Activated naive CD8-positive, alpha-beta T cell treated with anti-CD3 and anti-CD28 coated beads, Interleukin-2, amount 10 ng/mL, durations not matched to agents 7 days and 5 days (primary cell): ENCODE results near the gene KIR2DL3. TPM values are rescaled to one million over a fixed set of nuclear protein-coding genes. Genes with fewer than 3 reads are reported as not detected.
A peak's percentile ranks its signal among the peaks of the same experiment; 100 is the strongest.

Experiments used
- ATAC-seq: fragments of 150-1000 bp; cut with Tn5 transposase; one replicate; pipeline ENCODE4 v1.10.0; 2021; ENCODE audit warnings: low read depth, moderate library complexity
- POLR2A ChIA-PET: fragments of 350-600 bp; sonication (Branson Sonifier 250); formaldehyde crosslinking; loops from one replicate; lab custom pipeline; 2021; ENCODE audit warnings: antibody characterized with exemption; lab: Charles Lee
- DNase-seq: peaks from one replicate; pipeline ENCODE4 v3.0.0; 2021
- H3K27ac Mint-ChIP-seq: one replicate; pipeline ENCODE4 v1.8.0; 2022; ENCODE audit warnings: mild to moderate bottlenecking, mixed read lengths
- H3K27me3 Mint-ChIP-seq: one replicate; pipeline ENCODE4 v1.8.0; 2022; ENCODE audit warnings: mild to moderate bottlenecking, moderate library complexity, mixed read lengths
- H3K36me3 Mint-ChIP-seq: one replicate; pipeline ENCODE4 v1.8.0; 2021; ENCODE audit warnings: mild to moderate bottlenecking, mixed read lengths
- H3K4me1 Mint-ChIP-seq: one replicate; pipeline ENCODE4 v1.8.0; 2021; ENCODE audit warnings: mixed read lengths
- H3K4me3 Mint-ChIP-seq: one replicate; pipeline ENCODE4 v1.8.0; 2022; ENCODE audit warnings: mild to moderate bottlenecking, moderate library complexity, mixed read lengths
- H3K9me3 Mint-ChIP-seq: one replicate; pipeline ENCODE4 v1.8.0; 2021; ENCODE audit warnings: mixed read lengths
- total RNA-seq, 2 experiments: library from RNA; stranded (reverse); gene quantifications; one replicate each; pipeline ENCODE4 v1.2.3, GENCODE V29; 2021

The KIR2DL3 gene
- total RNA-seq, 2 experiments from 2014 or later = 0.20 TPM; not detected in 1

DNA sequence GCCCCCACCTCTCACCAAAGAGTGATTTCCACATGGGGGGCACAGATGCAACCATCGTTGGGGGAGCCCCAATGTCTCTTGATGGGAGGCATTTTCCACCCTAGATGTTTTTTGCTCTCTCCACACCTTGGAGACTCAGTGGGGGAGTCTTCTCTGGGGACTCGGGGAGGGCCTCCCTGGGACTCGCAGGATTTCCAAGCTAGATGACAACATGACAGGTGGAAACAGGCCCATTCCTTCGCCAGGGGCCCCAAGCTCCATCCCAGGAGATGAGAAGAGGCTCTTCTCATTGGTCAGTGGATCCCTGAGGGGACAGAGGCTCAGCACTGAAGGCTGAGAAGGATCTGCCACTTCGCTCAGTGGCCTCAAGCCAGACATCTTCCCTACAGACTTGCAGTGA, 52.4 kb downstream of the KIR2DL3 start:
- POLR2A ChIA-PET = no interaction called here
- Mint-ChIP-seq H3K36me3 (no peaks in the 10 kb centered on the region), H3K4me3 (no peak overlapping the region), H3K27me3 (peaks cover 9% of the 10 kb centered on the region), H3K27ac (no peak overlapping the region), H3K4me1 (peaks cover 14% of the 10 kb centered on the region), H3K9me3 (no peaks in the 10 kb centered on the region)
- no peak for DNase-seq
- no peak for ATAC-seq

GRCh38 chr19:54791476-54791875, 53.2 kb downstream of the KIR2DL3 start:
- Mint-ChIP-seq H3K4me1 (peaks cover 14% of the 10 kb centered on the region), H3K27me3 (peaks cover 9% of the 10 kb centered on the region), H3K4me3 (no peak overlapping the region), H3K36me3 (no peaks in the 10 kb centered on the region), H3K9me3 (no peaks in the 10 kb centered on the region), H3K27ac (no peak overlapping the region)
- POLR2A ChIA-PET = no interaction called here
- ATAC-seq (no peak), DNase-seq (no peak)

DNA sequence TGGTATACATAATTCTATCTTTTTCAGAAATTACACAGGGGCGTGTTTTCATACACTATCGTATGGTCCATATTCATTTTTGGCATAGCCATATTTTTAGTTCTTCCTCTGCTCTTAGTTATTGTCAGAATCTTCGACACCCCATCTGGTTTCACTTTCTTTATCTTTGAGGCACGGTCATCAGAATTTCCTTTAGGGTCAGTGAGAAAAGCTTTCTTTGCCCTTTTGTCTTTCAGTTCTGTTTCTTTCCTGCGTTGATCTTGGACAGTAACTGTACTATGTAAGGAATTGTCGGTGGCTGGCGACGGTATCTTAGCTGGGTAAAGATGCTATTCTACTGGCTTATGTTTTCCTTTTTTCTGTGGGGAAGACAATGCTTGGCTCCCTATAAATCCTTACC, 54.5 kb downstream of the KIR2DL3 start:
- ATAC-seq = peak; percentile 56

DNA sequence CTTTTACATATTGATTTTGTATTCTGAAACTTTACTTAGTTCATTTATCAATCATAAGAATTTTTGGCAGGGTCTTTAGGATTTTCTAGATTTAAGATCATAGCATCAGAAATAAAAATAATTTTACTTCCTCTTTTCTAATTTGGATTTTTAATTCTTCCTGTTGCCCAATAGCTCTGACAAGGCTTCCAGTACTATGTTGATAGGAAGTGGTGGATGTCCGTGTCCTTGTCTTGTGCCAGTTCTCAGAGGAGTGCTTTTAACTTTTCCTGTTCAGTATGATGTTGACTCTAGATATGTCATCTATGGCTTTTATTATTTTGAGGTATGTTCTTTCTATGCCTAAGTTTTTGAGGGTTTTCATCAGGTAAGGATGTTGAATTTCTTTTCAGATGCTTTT, 57.4 kb downstream of the KIR2DL3 start:
- Mint-ChIP-seq H3K9me3 (no peaks in the 10 kb centered on the region), H3K4me1 (peaks cover 13% of the 10 kb centered on the region), H3K36me3 (no peaks in the 10 kb centered on the region), H3K27ac (no peak overlapping the region), H3K27me3 (peaks cover 17% of the 10 kb centered on the region), H3K4me3 (no peak overlapping the region)
- no peak for ATAC-seq
- no peak for DNase-seq
- POLR2A ChIA-PET = no interaction called here

More for the DNA sequence above, 54.5 kb downstream of the KIR2DL3 start:
- Mint-ChIP-seq H3K9me3 (no peaks in the 10 kb centered on the region), H3K27me3 (peaks cover 9% of the 10 kb centered on the region), H3K4me3 (peak overlapping the region; percentile 83), H3K27ac (peak overlapping the region; percentile 27), H3K36me3 (no peaks in the 10 kb centered on the region), H3K4me1 (peaks cover 14% of the 10 kb centered on the region)
- no peak for DNase-seq
- POLR2A ChIA-PET = no interaction called here

Other genes with a start within 250 kb of the KIR2DL3 start
- under 1 TPM in 1 of 2 experiments, not detected in 1; 0.62 TPM for gene LAIR2, start 235.7 kb upstream of the KIR2DL3 start, total RNA-seq
- under 1 TPM in 1 of 2 experiments, not detected in 1; 0.65 TPM for gene LILRA2, start 164.7 kb upstream of the KIR2DL3 start, total RNA-seq
- gene LILRA1, start 144.9 kb upstream of the KIR2DL3 start, total RNA-seq = not detected
- gene LILRB1, start 108.0 kb upstream of the KIR2DL3 start, total RNA-seq = 1 to 10 TPM; 1.8 to 2.3 TPM
- gene LILRB4, start 75.5 kb upstream of the KIR2DL3 start, total RNA-seq = 1 to 10 TPM; 1.7 to 2.5 TPM
- not detected for gene KIR3DL3, start 14.1 kb upstream of the KIR2DL3 start, total RNA-seq
- gene KIR2DL1, start 31.3 kb downstream of the KIR2DL3 start, total RNA-seq = not detected
- gene KIR2DL4, start 65.1 kb downstream of the KIR2DL3 start, total RNA-seq = not detected
- under 1 TPM in 1 of 2 experiments, not detected in 1; 0.23 TPM for gene KIR3DL1, start 78.0 kb downstream of the KIR2DL3 start, total RNA-seq
- gene KIR2DS4, start 94.2 kb downstream of the KIR2DL3 start, total RNA-seq = under 1 TPM in 1 of 2 experiments, not detected in 1; 0.17 TPM
- gene KIR3DL2, start 111.9 kb downstream of the KIR2DL3 start, total RNA-seq = under 1 TPM; 0.23 to 0.36 TPM
- gene FCAR, start 135.7 kb downstream of the KIR2DL3 start, total RNA-seq = under 1 TPM in 1 of 2 experiments, not detected in 1; 0.19 TPM
- gene NCR1, start 167.6 kb downstream of the KIR2DL3 start, total RNA-seq = under 1 TPM; 0.34 to 0.50 TPM
- gene NLRP7, start 209.0 kb downstream of the KIR2DL3 start, total RNA-seq = not detected
- 10 to 100 TPM; 39.3 to 47.7 TPM for gene NLRP2, start 227.9 kb downstream of the KIR2DL3 start, total RNA-seq